ENCODE data around the gene ZNF80. TPM values are rescaled to one million over a fixed set of nuclear protein-coding genes. Genes with fewer than 3 reads are reported as not detected.

ZNF80 gene
- total and polyA plus RNA-seq, 10 donors, result 0.14 to 2.2 (median 1.0) TPM; not detected in 1

- no peak for DNase-seq
- H3K4me1 ChIP-seq, result peaks cover 21 to 92% (median 53%) of the 10 kb centered on the region in 6 donors
- H3K9me3 ChIP-seq, result no peaks in the 10 kb centered on the region
- intact Hi-C loops (cut with DNase I; ENCODE audit: low total_unique reads), result no loop called here
- H3K36me3 ChIP-seq, result no peaks in the 10 kb centered on the region
- TF ChIP-seq POLR2AphosphoS5 (IDR thresholded peaks at IDR 0.05), result no peak
- TF ChIP-seq CTCF (IDR thresholded peaks at IDR 0.05 in 8 of 11, conservative IDR thresholded peaks at IDR 0.05 in 3 of 11), result no peak
- no peak for TF ChIP-seq POLR2A (IDR thresholded peaks at IDR 0.05)
- no peaks in the 10 kb centered on the region for H3K27me3 ChIP-seq (replicated peaks in 1 of 7)
- peak overlapping the region in 7 of 8 donors; percentile 87 to 96 (median 93) for H3K27ac ChIP-seq
- no peak overlapping the region for H3K4me3 ChIP-seq
- 89 to 94% (median 92%) methylated on average over 5 of the region's 5 CpGs for WGBS, 5 donors
These were observed 21.0 kb downstream of the ZNF80 start for GRCh38 chr3:114216186-114216970.

GRCh38 chr3:114214542-114215341, 22.6 kb downstream of the ZNF80 start:
- intact Hi-C loops (cut with DNase I; ENCODE audit: low total_unique reads), result no loop called here
- Histone ChIP-seq H3K36me3 (no peaks in the 10 kb centered on the region), H3K27ac (peak overlapping the region; percentile 87 to 96 (median 92)), H3K4me3 (peak overlapping the region in 5 of 8 donors; percentile 20 to 62 (median 22)), H3K9me3 (no peaks in the 10 kb centered on the region), H3K27me3 (replicated peaks in 1 of 7) (no peaks in the 10 kb centered on the region), H3K4me1 (peaks cover 21 to 77% (median 40%) of the 10 kb centered on the region in 6 donors)
- TF ChIP-seq POLR2AphosphoS5 (IDR thresholded peaks at IDR 0.05) (peak in 1 of 3 donors; percentile 55), CTCF (IDR thresholded peaks at IDR 0.05 in 8 of 11, conservative IDR thresholded peaks at IDR 0.05 in 3 of 11) (no peak), POLR2A (IDR thresholded peaks at IDR 0.05) (no peak)
- no peak for DNase-seq
- 49 to 61% (median 54%) methylated on average over 6 of the region's 6 CpGs for WGBS, 5 donors

- TF ChIP-seq POLR2AphosphoS5 (IDR thresholded peaks at IDR 0.05), result peak in 2 of 3 donors; percentile 90 to 94
- TF ChIP-seq CTCF (IDR thresholded peaks at IDR 0.05 in 8 of 11, conservative IDR thresholded peaks at IDR 0.05 in 3 of 11), result peak in 6 of 11 experiments; percentile 15 to 37 (median 21)
- peak in 2 of 3 donors; percentile 69 to 74 for TF ChIP-seq POLR2A (IDR thresholded peaks at IDR 0.05)
- peak overlapping the region; percentile 87 to 96 (median 92) for H3K27ac ChIP-seq
- H3K9me3 ChIP-seq, result no peaks in the 10 kb centered on the region
- no peaks in the 10 kb centered on the region for H3K27me3 ChIP-seq (replicated peaks in 1 of 7)
- no peaks in the 10 kb centered on the region for H3K36me3 ChIP-seq
- DNase-seq, result peak; percentile 86
- peak overlapping the region in 6 of 8 donors; percentile 20 to 62 (median 24) for H3K4me3 ChIP-seq
- intact Hi-C loops (cut with DNase I; ENCODE audit: low total_unique reads), result no loop called here
- H3K4me1 ChIP-seq, result peaks cover 19 to 68% (median 33%) of the 10 kb centered on the region in 6 donors
- 5 to 12% (median 5%) methylated on average over 19 of the region's 19 CpGs for WGBS, 5 donors
These were observed 23.5 kb downstream of the ZNF80 start for GRCh38 chr3:114213627-114214541.

Measured in spleen (tissue), 11 donors.